Body of pancreas (tissue), 4 donors: Measurements from ENCODE around the gene MAPK13. TPM values are rescaled to one million over a fixed set of nuclear protein-coding genes. Genes with fewer than 3 reads are reported as not detected.

Experiments used
- ATAC-seq: fragments of 150-250 bp; one replicate; pipeline ENCODE4 v1.9.1; 2016
- DNase-seq, 4 donors: peaks; one replicate each; pipeline ENCODE4 v3.0.0-alpha.2; 2019
- H3K27ac ChIP-seq, 4 donors: fragments of 200-600 bp; sonication (generic); 1 replicate in 3 of 4; 2 replicates in 1 of 4; pipeline versions ENCODE4 v1.5.1 to v1.6.1; 2016 to 2019; ENCODE audit warnings: mild to moderate bottlenecking in 1 of 4, mixed read lengths in 1 of 4, moderate library complexity in 1 of 4
- H3K27me3 ChIP-seq, 2 donors: fragments of 200-600 bp; sonication (generic); one replicate each; pipeline ENCODE4 v1.6.0; 2016; ENCODE audit warnings: mild to moderate bottlenecking in 1 of 2
- H3K36me3 ChIP-seq, 2 donors: fragments of 200-600 bp; sonication (generic); replicated peaks in 1 of 2; 2 replicates each; pipeline ENCODE4 v1.5.1; 2016; ENCODE audit warnings: low read depth in 2 of 2; ENCODE audit not compliant: insufficient read depth in 1 of 2
- H3K4me1 ChIP-seq: fragments of 200-600 bp; sonication (generic); one replicate; pipeline ENCODE4 v1.6.0; 2016
- H3K4me3 ChIP-seq, 2 donors: fragments of 200-600 bp; sonication (generic); 1 replicate in 1 of 2; 2 replicates in 1 of 2; pipeline ENCODE4 v1.5.1; 2016 to 2019
- H3K9me3 ChIP-seq, 3 donors: fragments of 200-600 bp; sonication (generic); 1 replicate in 2 of 3; 2 replicates in 1 of 3; pipeline ENCODE4 v1.5.1; 2016
- POLR2A ChIP-seq, 3 donors: fragments of 450-650 bp; IDR thresholded peaks; one replicate each; pipeline ENCODE4 v1.6.1; 2016; ENCODE audit warnings: antibody characterized with exemption in 3 of 3, mild to moderate bottlenecking in 2 of 3
- WGBS, 2 donors: methylation state at CpG; one replicate each; pipeline ENCODE4 v1.1.5; 2017; 5-methylcytosine and 5-hydroxymethylcytosine counted together
- intact Hi-C: fragments of 100-400 bp; cut with DNase I; formaldehyde crosslinking; loops from one replicate; pipeline ENCODE4 v1.15.1; 2023
- total RNA-seq, 2 donors: library from RNA; depleted of rRNA; stranded (reverse); fragments of >200 nt; gene quantifications; one replicate each; pipeline ENCODE4 v1.1.0, GENCODE V29; 2016
- TF ChIP-seq, protein P1 (sequence below), 7 experiments: fragments of 450-650 bp in 4 of 7; fragments of 200-600 bp in 3 of 7; sonication (generic) in 3 of 7; IDR thresholded peaks; one replicate each; pipeline ENCODE4 v1.5.1; 2016 to 2019; ENCODE audit warnings: antibody characterized with exemption in 7 of 7

Gene MAPK13
- total RNA-seq, 2 donors from 2014 or later: 32.2 to 37.9 TPM

DNA sequence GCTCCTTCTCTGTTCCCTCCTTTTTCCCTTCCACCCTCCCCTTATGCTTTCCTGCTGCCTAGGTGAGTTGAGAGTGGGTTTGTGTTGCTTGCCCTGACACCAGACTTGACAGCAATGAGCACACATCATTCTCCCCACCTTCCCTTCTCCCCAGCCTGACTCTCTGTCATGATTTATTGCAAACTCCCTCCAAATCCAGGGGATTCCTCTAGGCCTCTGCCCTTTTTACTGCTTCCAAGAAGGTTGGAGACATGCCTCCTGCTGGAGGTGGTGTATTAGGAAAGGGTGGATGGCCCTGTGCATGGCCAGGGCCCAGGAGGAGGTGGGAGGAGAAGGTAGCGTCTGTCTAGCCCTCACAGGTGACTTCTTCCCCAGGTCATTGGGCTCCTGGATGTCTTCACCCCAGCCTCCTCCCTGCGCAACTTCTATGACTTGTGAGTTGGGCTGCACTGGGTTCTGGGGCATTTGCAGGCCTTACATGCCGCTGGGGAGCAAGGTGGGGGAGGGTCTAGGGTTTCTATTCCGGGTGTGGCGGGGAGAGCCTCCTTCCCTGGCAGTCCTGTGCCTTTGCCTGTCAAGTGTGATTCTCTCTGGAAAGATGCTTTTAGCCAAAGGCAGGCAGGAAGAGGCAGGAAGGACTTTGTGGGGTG, 2.1 kb downstream of the MAPK13 start:
- intact Hi-C loops: no loop called here
- H3K4me1 ChIP-seq: peaks cover 28% of the 10 kb centered on the region
- ATAC-seq: no peak
- no peak overlapping the region for H3K4me3 ChIP-seq
- peak in 1 of 4 donors; percentile 4 for DNase-seq
- WGBS, 2 donors: 87 to 88% methylated on average over 5 of the region's 5 CpGs
- H3K27me3 ChIP-seq: no peaks in the 10 kb centered on the region
- H3K27ac ChIP-seq: peak overlapping the region in 3 of 4 donors; percentile 91 to 93 (median 92)
- no peaks in the 10 kb centered on the region for H3K9me3 ChIP-seq
- peaks cover 3 to 5% of the 10 kb centered on the region in 2 donors for H3K36me3 ChIP-seq
- no peak for TF ChIP-seq POLR2A (IDR thresholded peaks at IDR 0.05)
- TF ChIP-seq, protein P1, sequence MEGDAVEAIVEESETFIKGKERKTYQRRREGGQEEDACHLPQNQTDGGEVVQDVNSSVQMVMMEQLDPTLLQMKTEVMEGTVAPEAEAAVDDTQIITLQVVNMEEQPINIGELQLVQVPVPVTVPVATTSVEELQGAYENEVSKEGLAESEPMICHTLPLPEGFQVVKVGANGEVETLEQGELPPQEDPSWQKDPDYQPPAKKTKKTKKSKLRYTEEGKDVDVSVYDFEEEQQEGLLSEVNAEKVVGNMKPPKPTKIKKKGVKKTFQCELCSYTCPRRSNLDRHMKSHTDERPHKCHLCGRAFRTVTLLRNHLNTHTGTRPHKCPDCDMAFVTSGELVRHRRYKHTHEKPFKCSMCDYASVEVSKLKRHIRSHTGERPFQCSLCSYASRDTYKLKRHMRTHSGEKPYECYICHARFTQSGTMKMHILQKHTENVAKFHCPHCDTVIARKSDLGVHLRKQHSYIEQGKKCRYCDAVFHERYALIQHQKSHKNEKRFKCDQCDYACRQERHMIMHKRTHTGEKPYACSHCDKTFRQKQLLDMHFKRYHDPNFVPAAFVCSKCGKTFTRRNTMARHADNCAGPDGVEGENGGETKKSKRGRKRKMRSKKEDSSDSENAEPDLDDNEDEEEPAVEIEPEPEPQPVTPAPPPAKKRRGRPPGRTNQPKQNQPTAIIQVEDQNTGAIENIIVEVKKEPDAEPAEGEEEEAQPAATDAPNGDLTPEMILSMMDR (IDR thresholded peaks at IDR 0.05): no peak

DNA sequence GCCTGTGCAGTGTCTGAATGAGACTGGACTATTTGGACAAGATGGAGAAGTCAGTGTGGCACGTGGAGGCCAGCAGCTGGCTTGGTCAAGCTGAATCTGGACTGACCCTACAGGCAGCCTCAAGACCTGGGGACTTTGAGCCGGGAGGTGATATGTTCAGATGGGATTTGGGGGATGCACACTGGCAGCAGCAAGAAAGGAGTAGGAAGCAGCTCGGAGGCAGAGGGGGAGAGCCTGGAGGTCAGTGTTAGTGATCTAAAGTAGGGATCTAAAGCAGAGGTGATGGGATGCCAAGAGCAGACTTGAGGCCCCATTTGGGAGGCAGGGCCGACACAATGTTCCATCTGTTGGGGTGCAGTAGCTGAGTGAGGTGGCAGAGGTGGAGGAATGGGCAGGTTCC, 2.8 kb downstream of the MAPK13 start:
- Histone ChIP-seq H3K27me3 (no peaks in the 10 kb centered on the region), H3K4me3 (no peak overlapping the region), H3K36me3 (peaks cover 3 to 6% of the 10 kb centered on the region in 2 donors), H3K4me1 (peaks cover 28% of the 10 kb centered on the region), H3K27ac (no peak overlapping the region), H3K9me3 (no peaks in the 10 kb centered on the region)
- DNase-seq (peak in 1 of 4 donors; percentile 4), ATAC-seq (no peak)
- WGBS, 2 donors: 92 to 93% methylated on average over 3 to 4 of the region's 4 CpGs
- intact Hi-C loops: no loop called here
- TF ChIP-seq, protein P1 (IDR thresholded peaks at IDR 0.05): no peak
- TF ChIP-seq POLR2A (IDR thresholded peaks at IDR 0.05): no peak

DNA sequence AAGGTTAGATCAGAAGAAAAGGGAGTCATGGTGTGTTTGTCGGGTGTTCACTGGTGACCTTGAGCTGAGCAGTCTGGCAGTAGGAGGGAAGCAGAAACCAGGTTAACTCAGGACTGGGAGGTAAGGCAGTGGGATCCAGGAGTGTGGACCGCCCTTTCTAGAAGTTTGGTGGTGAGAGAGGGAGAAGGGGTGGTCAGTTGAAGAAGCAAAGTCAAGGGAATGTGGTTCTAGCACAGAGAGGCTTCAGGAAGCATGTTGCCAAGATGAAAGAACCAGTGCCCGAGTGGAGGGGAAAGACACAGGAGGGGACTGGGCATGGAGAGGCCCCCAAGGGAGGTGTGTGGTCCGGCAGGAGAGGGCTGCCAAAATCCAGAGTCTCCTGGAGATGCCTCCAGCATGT, 3.6 kb downstream of the MAPK13 start:
- TF ChIP-seq, protein P1 (IDR thresholded peaks at IDR 0.05): no peak
- TF ChIP-seq POLR2A (IDR thresholded peaks at IDR 0.05): no peak
- intact Hi-C loops: no loop called here
- WGBS, 2 donors: 74 to 76% methylated on average over 4 of the region's 4 CpGs
- no peak overlapping the region for H3K4me3 ChIP-seq
- H3K36me3 ChIP-seq: peaks cover 3 to 12% of the 10 kb centered on the region in 2 donors
- no peak overlapping the region for H3K27ac ChIP-seq
- DNase-seq: no peak
- ATAC-seq: no peak
- H3K27me3 ChIP-seq: no peaks in the 10 kb centered on the region
- no peaks in the 10 kb centered on the region for H3K9me3 ChIP-seq
- H3K4me1 ChIP-seq: peaks cover 28% of the 10 kb centered on the region

DNA sequence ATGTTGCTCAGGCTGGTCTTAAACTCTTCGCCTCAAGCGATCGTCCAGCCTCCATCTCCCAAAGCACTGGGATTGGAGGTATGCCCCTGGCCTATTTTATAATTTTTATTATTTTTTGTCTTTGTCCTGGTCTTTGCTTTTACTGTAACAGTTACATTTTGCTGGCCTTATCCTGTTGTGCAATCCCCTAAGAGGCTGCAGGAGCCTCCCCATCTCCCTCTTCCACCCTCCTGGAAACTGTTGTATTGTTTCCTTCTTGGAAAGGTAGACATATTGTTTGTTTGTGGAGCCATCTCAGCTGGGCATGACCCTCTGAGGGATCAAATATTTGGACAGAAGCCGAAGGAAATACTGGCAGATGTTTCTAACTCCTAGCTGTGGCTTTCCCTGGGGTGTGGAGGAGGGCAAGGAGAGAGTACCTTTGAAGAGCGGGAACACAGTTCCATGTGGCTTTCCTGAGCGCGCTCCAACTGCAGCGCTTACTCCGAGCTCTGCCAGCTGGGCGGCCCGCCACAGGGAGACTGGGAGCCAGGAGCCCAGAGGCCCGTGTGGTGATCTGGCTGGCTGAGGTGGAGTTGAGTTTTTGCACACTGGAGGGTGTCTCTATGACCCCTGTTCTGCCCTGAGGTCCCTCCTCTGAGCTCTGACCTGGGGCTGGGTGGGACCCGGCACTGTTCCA, 4.9 kb downstream of the MAPK13 start:
- peaks cover 28% of the 10 kb centered on the region for H3K4me1 ChIP-seq
- H3K4me3 ChIP-seq: no peak overlapping the region
- 84 to 88% methylated on average over 5 to 13 of the region's 13 CpGs for WGBS, 2 donors
- TF ChIP-seq POLR2A (IDR thresholded peaks at IDR 0.05): no peak
- TF ChIP-seq, protein P1 (IDR thresholded peaks at IDR 0.05): no peak
- H3K9me3 ChIP-seq: no peaks in the 10 kb centered on the region
- intact Hi-C loops: no loop called here
- no peak overlapping the region for H3K27ac ChIP-seq
- H3K27me3 ChIP-seq: no peaks in the 10 kb centered on the region
- DNase-seq (peak in 1 of 4 donors; percentile 23), ATAC-seq (no peak)
- H3K36me3 ChIP-seq: peaks cover 3 to 16% of the 10 kb centered on the region in 2 donors
